ENCODE measurements around the gene ATP4A.

ATP4A gene

DNA sequence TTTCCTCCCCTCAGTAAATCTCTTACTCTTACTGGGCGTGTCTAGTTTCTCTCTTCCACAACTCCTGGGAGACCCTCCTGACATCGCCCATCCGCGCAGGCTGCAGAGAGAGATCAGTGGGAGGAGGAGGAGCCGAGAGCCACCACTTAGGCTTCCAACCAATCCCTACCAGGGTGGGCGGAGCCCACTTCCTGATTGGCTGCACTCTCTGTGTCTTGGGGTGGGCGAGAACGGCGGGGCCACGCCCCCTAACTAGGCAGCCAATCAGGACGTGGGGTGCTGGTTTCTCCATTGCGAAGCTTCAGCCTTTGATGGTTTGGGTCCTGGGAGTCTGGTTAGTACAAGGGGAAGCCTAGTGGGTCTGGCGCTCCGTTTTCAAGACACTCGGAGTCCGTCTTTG is 22.4 kb upstream of the ATP4A start, which contains the start of gene PMIS2:
Gene PMIS2, plus strand, starts transcription at position 326 of the 400 bp plus-strand sequence. CDS start 87 bp downstream, outside the sequence.
- peaks cover 2% of the 10 kb centered on the region for H3K27me3 ChIP-seq (ENCODE audit: insufficient read depth, insufficient read length)
- no peak for TF ChIP-seq SUZ12 (IDR thresholded peaks at IDR 0.05; ENCODE audit: extremely low read depth, insufficient read depth, insufficient read length)
- no peak for TF ChIP-seq ZNF274 (IDR thresholded peaks at IDR 0.05; ENCODE audit: low read depth, low read length)
- TF ChIP-seq YY1 (IDR thresholded peaks at IDR 0.05; ENCODE audit: insufficient read depth, insufficient read length) = no peak
- no peaks in the 10 kb centered on the region for H3K36me3 ChIP-seq (ENCODE audit: insufficient read depth, insufficient read length, low read length)
- H3K4me1 ChIP-seq (ENCODE audit: insufficient read depth, insufficient read length) = no peaks in the 10 kb centered on the region
- H3K9me3 ChIP-seq (ENCODE audit: insufficient read depth, low read length) = peaks cover 4% of the 10 kb centered on the region; the same call in 1 of the 2 replicates
- H3K9ac ChIP-seq (ENCODE audit: insufficient read length, low read depth) = no peak within 1 kb of the TSS
- no peak for DNase-seq (ENCODE audit: low read depth, low spot score)
- H3K4me3 ChIP-seq (ENCODE audit: insufficient read length, low read depth) = no peak within 1 kb of the TSS

DNA sequence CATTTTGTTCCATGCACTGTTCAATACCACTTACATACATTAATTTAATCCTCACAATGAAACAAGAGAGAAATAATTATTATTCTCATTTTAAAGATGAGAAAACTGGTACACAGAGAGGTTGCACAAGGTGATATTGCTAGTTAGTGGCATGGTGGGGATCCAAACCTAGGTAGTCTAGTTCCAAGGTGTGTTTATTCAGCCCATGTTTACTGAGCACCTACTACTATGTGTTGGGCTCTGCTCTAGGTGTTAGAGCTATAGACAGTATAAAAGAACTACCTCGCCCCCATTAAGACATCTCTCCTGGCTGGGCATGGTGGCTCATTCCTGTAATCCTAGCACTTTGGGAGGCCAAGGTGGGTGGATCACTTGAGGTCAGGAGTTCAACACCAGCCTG is 19.3 kb upstream of the ATP4A start:
- no peak overlapping the region for H3K4me3 ChIP-seq (ENCODE audit: insufficient read length, low read depth)
- H3K27me3 ChIP-seq (ENCODE audit: insufficient read depth, insufficient read length) = peaks cover 2% of the 10 kb centered on the region
- no peak overlapping the region for H3K9ac ChIP-seq (ENCODE audit: insufficient read length, low read depth)
- H3K4me1 ChIP-seq (ENCODE audit: insufficient read depth, insufficient read length) = no peaks in the 10 kb centered on the region
- no peaks in the 10 kb centered on the region for H3K36me3 ChIP-seq (ENCODE audit: insufficient read depth, insufficient read length, low read length)
- H3K9me3 ChIP-seq (ENCODE audit: insufficient read depth, low read length) = peaks cover 7% of the 10 kb centered on the region
- no peak for DNase-seq (ENCODE audit: low read depth, low spot score)
- no peak for TF ChIP-seq YY1 (IDR thresholded peaks at IDR 0.05; ENCODE audit: insufficient read depth, insufficient read length)
- TF ChIP-seq SUZ12 (IDR thresholded peaks at IDR 0.05; ENCODE audit: extremely low read depth, insufficient read depth, insufficient read length) = no peak
- no peak for TF ChIP-seq ZNF274 (IDR thresholded peaks at IDR 0.05; ENCODE audit: low read depth, low read length)

DNA sequence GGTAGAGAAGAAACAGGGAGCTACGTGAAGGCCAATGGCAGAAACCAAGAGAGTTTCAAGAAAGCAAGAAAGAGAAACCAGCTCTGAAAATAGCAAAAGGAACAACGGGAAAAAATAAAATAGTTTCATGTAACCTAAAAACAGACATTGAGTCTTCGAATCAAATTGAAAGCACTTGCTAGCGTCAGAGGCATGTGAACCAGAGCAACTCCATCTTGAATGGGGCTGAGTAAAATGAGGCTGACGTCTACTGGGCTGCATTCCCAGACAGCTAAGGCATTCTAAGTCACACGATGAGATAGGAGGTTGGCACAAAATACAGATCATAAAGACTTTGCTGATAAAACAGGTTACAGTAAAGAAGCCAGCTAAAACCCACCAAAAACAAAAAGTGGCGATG is 15.2 kb upstream of the ATP4A start:
- H3K36me3 ChIP-seq (ENCODE audit: insufficient read depth, insufficient read length, low read length) = no peaks in the 10 kb centered on the region
- DNase-seq (ENCODE audit: low read depth, low spot score) = no peak
- H3K4me1 ChIP-seq (ENCODE audit: insufficient read depth, insufficient read length) = no peaks in the 10 kb centered on the region
- no peak overlapping the region for H3K9ac ChIP-seq (ENCODE audit: insufficient read length, low read depth)
- no peak for TF ChIP-seq SUZ12 (IDR thresholded peaks at IDR 0.05; ENCODE audit: extremely low read depth, insufficient read depth, insufficient read length)
- TF ChIP-seq YY1 (IDR thresholded peaks at IDR 0.05; ENCODE audit: insufficient read depth, insufficient read length) = no peak
- TF ChIP-seq ZNF274 (IDR thresholded peaks at IDR 0.05; ENCODE audit: low read depth, low read length) = no peak
- no peaks in the 10 kb centered on the region for H3K27me3 ChIP-seq (ENCODE audit: insufficient read depth, insufficient read length)
- H3K9me3 ChIP-seq (ENCODE audit: insufficient read depth, low read length) = peaks cover 29% of the 10 kb centered on the region
- H3K4me3 ChIP-seq (ENCODE audit: insufficient read length, low read depth) = no peak overlapping the region

DNA sequence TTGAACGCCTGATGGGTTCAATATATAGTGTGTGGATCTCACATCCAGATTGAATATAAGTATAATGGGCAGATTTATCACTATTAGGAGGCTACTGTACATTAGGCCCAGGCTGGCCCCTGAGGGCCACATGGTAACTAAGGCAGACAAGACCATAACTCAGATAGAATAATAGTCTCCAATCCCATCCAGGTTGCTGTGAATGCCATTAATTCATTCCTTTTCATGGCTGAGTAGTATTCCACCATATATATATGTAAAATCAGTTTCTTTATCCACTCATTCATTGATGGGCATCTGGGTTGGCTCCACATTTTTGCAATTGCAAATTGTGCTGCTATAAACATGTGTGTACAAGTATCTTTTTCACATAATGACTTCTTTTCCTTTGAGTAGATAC is 14.5 kb upstream of the ATP4A start:
- Histone ChIP-seq H3K36me3 (ENCODE audit: insufficient read depth, insufficient read length, low read length) (no peaks in the 10 kb centered on the region), H3K4me3 (ENCODE audit: insufficient read length, low read depth) (no peak overlapping the region), H3K27me3 (ENCODE audit: insufficient read depth, insufficient read length) (no peaks in the 10 kb centered on the region), H3K4me1 (ENCODE audit: insufficient read depth, insufficient read length) (no peaks in the 10 kb centered on the region), H3K9me3 (ENCODE audit: insufficient read depth, low read length) (peaks cover 29% of the 10 kb centered on the region), H3K9ac (ENCODE audit: insufficient read length, low read depth) (no peak overlapping the region)
- no peak for TF ChIP-seq ZNF274 (IDR thresholded peaks at IDR 0.05; ENCODE audit: low read depth, low read length)
- TF ChIP-seq SUZ12 (IDR thresholded peaks at IDR 0.05; ENCODE audit: extremely low read depth, insufficient read depth, insufficient read length) = no peak
- no peak for TF ChIP-seq YY1 (IDR thresholded peaks at IDR 0.05; ENCODE audit: insufficient read depth, insufficient read length)
- DNase-seq (ENCODE audit: low read depth, low spot score) = no peak

GRCh38 chr19:35571406-35571965 is 8.0 kb upstream of the ATP4A start:
- H3K36me3 ChIP-seq (ENCODE audit: insufficient read depth, insufficient read length, low read length) = no peaks in the 10 kb centered on the region
- no peak for TF ChIP-seq YY1 (IDR thresholded peaks at IDR 0.05; ENCODE audit: insufficient read depth, insufficient read length)
- no peak for TF ChIP-seq SUZ12 (IDR thresholded peaks at IDR 0.05; ENCODE audit: extremely low read depth, insufficient read depth, insufficient read length)
- TF ChIP-seq ZNF274 (IDR thresholded peaks at IDR 0.05; ENCODE audit: low read depth, low read length) = no peak
- H3K4me3 ChIP-seq (ENCODE audit: insufficient read length, low read depth) = no peak overlapping the region
- H3K4me1 ChIP-seq (ENCODE audit: insufficient read depth, insufficient read length) = peaks cover 4% of the 10 kb centered on the region
- DNase-seq (ENCODE audit: low read depth, low spot score) = no peak
- H3K27me3 ChIP-seq (ENCODE audit: insufficient read depth, insufficient read length) = no peaks in the 10 kb centered on the region
- no peak overlapping the region for H3K9ac ChIP-seq (ENCODE audit: insufficient read length, low read depth)
- H3K9me3 ChIP-seq (ENCODE audit: insufficient read depth, low read length) = peaks cover 13% of the 10 kb centered on the region

GRCh38 chr19:35569281-35569781 is 5.9 kb upstream of the ATP4A start:
- TF ChIP-seq YY1 (IDR thresholded peaks at IDR 0.05; ENCODE audit: insufficient read depth, insufficient read length) = no peak
- H3K4me1 ChIP-seq (ENCODE audit: insufficient read depth, insufficient read length) = peaks cover 4% of the 10 kb centered on the region

GRCh38 chr19:35566738-35567137 is 3.3 kb upstream of the ATP4A start:
- TF ChIP-seq SUZ12 (IDR thresholded peaks at IDR 0.05; ENCODE audit: extremely low read depth, insufficient read depth, insufficient read length) = no peak
- no peaks in the 10 kb centered on the region for H3K9me3 ChIP-seq (ENCODE audit: insufficient read depth, low read length)
- no peak overlapping the region for H3K4me3 ChIP-seq (ENCODE audit: insufficient read length, low read depth)
- no peak for DNase-seq (ENCODE audit: low read depth, low spot score)
- no peak overlapping the region for H3K9ac ChIP-seq (ENCODE audit: insufficient read length, low read depth)
- peaks cover 4% of the 10 kb centered on the region for H3K4me1 ChIP-seq (ENCODE audit: insufficient read depth, insufficient read length)
- no peaks in the 10 kb centered on the region for H3K36me3 ChIP-seq (ENCODE audit: insufficient read depth, insufficient read length, low read length)
- no peaks in the 10 kb centered on the region for H3K27me3 ChIP-seq (ENCODE audit: insufficient read depth, insufficient read length)

More at GRCh38 chr19:35569281-35569781, 5.9 kb upstream of the ATP4A start:
- no peak for DNase-seq (ENCODE audit: low read depth, low spot score)
- H3K4me3 ChIP-seq (ENCODE audit: insufficient read length, low read depth) = no peak overlapping the region
- H3K27me3 ChIP-seq (ENCODE audit: insufficient read depth, insufficient read length) = no peaks in the 10 kb centered on the region
- H3K36me3 ChIP-seq (ENCODE audit: insufficient read depth, insufficient read length, low read length) = no peaks in the 10 kb centered on the region
- H3K9ac ChIP-seq (ENCODE audit: insufficient read length, low read depth) = no peak overlapping the region
- H3K9me3 ChIP-seq (ENCODE audit: insufficient read depth, low read length) = no peaks in the 10 kb centered on the region
